Breast epithelium (tissue), 3 donors: ENCODE results near the gene TRIB2.

Source experiments
- POLR2A ChIP-seq: fragments of 450-650 bp; IDR thresholded peaks from one replicate; pipeline ENCODE4 v1.6.1; 2016; ENCODE audit warnings: antibody characterized with exemption, mild to moderate bottlenecking, moderate library complexity
- POLR2AphosphoS5 ChIP-seq, 3 donors: sonication (generic); formaldehyde crosslinking; IDR thresholded peaks; one replicate each; pipeline ENCODE4 v1.6.1; 2017; ENCODE audit warnings: antibody characterized with exemption in 3 of 3
- TF ChIP-seq, protein P1 (sequence below), 3 donors: fragments of 450-650 bp; IDR thresholded peaks; one replicate each; pipeline ENCODE4 v1.5.1; 2016 to 2017; ENCODE audit warnings: antibody characterized with exemption in 3 of 3, mild to moderate bottlenecking in 3 of 3, moderate library complexity in 3 of 3

DNA sequence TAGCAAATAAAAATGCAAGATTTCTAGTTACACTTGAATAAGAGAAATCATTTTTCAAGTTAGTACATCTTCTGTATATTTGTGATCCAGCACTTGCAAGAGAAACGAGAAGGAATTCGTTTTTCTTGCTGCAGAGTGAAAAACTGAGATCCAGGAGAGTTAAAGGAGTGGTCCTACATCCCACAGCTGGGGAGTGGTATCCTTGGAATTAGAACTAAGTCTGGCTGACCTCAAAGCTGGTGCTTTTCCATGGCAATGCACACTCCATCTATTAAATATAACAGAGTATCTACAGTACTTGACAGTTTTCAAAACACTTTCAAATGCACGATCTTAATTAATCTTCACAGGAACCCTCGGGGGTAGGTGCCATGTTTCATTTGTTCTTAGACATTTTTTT is 46.8 kb downstream of the TRIB2 start:
- TF ChIP-seq POLR2A (no peak), POLR2AphosphoS5 (IDR thresholded peaks at IDR 0.05) (no peak)
- TF ChIP-seq, protein P1, sequence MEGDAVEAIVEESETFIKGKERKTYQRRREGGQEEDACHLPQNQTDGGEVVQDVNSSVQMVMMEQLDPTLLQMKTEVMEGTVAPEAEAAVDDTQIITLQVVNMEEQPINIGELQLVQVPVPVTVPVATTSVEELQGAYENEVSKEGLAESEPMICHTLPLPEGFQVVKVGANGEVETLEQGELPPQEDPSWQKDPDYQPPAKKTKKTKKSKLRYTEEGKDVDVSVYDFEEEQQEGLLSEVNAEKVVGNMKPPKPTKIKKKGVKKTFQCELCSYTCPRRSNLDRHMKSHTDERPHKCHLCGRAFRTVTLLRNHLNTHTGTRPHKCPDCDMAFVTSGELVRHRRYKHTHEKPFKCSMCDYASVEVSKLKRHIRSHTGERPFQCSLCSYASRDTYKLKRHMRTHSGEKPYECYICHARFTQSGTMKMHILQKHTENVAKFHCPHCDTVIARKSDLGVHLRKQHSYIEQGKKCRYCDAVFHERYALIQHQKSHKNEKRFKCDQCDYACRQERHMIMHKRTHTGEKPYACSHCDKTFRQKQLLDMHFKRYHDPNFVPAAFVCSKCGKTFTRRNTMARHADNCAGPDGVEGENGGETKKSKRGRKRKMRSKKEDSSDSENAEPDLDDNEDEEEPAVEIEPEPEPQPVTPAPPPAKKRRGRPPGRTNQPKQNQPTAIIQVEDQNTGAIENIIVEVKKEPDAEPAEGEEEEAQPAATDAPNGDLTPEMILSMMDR (IDR thresholded peaks at IDR 0.05) = no peak
